HG03558 (cell line): ENCODE data around the gene NPRL2.

Experiments used
- ATAC-seq: cut with Tn5 transposase; IDR thresholded peaks from one replicate; pipeline ENCODE4 v1.9.1; 2021; ENCODE audit warnings: moderate number of reproducible peaks; ENCODE audit not compliant: unreplicated experiment; ENCODE audit errors: extremely low read depth

The NPRL2 gene

DNA sequence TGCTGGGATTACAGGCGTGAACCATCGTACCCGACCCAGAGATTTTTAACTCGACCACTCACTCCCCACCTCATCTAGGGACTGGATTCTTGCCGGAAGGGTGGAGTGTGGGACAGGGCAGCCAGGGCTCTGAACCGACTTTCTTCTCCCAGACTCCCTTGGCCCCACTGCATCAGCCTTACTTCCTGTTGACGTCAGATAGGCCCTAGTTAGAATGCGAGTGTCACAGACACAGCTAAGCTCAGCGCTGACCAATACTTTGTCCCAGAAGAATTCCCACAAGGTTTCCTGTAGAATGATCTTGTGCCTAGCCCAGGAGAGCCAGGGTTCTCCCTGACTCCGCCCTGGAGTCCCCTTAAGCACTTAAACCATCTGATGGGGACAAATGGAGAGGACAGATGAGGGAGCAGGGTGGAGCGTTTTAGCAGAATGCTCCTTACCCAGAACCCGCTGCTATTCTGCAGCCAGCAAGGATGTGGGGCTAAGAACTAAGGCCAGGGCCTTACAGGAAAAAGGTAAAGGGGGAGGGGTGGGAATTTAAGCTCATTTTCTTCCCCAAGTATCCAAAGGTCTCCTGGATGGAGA lies 16.7 kb downstream of the NPRL2 start:
- no peak for ATAC-seq

DNA sequence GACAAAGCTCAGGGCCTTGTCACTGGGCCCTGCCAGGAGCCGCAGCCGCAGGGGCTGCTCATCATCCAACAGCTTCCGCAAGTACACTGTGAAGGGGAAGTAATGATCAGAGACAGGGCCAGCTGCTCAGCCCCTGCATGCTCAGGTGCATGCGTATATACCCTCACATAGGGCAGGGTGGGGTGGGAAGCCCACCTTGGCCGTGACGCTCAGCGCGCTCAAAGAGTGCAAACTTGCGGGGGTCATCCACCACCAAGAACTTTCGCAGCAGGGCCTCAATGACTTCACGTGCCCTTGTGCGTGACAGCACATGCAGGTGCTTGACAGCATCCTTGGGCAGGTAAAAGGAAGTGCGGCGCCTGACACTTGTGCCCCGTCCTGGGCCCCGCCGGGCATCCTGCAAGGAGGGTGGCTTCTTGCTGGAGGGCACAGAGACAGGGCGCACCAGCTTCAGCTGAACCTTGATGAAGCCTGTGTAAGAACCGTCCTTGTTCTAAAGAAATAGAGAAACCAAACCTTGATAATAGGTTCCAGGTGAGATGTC lies 19.1 kb downstream of the NPRL2 start:
- no peak for ATAC-seq

DNA sequence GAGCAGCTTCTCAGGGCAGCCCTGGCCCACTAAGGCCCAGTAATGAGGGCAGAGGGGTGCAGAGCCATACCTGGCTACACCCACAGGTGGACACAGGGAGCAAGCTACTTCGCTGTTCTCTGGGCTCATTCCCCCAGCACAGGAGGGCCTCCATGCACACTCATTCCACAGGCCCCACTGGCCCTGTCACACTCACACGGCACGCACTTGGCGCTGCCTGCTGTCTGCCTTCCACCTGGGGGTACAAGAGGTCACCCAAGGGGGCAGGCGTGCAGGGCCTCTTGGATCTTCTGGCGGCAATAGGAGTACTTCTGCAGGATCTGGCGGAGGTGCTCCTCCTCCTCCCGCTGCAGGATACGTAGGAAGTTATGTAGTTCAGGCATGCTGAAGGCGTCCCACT lies 20.2 kb downstream of the NPRL2 start:
- no peak for ATAC-seq

DNA sequence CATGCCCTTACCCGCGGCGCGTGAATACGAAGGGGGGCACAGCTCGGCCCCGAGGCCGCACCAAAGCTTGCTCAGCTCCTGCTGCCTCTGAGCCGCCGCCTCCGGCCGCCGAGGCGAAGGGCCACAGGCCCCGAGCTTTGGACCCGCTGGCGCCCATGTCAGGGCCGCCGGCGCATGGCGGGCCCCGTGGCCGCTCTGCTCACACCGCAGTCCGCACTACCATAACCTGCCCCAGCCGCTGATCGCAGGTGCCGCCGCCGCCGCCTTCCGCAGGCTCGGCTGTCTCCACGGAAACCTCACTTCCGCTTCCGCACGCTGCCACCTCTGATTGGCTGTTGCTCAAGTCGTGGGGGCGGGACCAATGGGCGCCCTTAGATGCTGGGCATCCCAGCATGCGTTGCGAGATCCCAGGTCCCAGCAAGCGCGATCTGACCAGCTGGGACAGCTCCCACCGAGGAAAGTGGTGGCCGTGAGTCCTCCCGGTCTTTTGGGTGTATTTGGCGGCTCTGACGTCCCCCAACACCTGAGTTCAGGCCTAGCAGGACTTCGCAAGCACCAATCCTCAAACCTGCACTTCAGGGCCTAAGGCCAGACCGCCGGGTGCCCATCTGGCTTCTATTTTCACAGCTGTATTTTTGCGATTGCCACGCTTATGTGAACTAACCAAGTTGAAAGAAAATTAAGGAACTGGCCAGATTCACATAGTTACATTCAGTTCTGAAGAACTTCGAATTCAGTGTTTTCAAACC lies 22.5 kb downstream of the NPRL2 start, which contains the start of gene TUSC2:
TUSC2 (minus strand) TSS at position 281 of the 749 bp plus-strand sequence; CDS start at position 157, 124 bp downstream.
- ATAC-seq: peak; percentile 44

DNA sequence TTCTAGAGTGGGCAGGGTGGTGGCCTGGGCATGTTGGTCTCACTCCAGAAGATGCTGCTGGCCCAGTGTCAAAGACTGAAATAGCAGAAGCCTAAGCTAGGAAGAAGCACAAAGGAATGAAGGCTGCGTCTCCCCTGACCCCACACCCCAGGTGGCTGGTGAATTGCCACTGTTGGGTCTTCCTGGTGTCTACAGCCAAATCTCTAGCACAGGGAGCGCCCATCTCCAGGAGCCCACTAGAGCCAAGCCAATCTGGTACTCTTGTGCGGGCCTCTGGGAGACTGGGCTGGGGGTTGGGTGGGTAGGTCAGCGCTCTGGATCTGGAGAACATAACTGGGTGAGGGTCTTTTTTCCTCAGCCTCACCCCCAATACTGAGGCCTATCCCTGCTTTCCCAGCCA lies 23.4 kb downstream of the NPRL2 start:
- no peak for ATAC-seq

DNA sequence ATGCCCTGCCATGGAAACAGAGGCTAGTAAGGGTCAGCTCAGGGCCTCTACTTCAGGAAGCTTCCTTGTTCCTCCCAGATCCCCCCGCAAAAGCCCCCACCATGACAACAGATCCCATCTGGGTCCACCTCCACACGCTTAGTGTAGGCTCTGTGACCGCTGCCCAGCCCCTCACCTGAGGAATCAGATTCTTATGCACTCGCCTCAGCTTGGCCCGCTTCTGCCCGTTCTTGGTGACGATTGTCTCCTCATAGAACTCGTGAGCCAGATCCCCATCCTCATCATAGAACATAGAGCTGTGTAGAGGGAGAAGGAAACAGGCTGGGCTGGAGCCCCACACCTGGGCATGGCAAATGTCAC lies 24.4 kb downstream of the NPRL2 start:
- ATAC-seq: no peak

DNA sequence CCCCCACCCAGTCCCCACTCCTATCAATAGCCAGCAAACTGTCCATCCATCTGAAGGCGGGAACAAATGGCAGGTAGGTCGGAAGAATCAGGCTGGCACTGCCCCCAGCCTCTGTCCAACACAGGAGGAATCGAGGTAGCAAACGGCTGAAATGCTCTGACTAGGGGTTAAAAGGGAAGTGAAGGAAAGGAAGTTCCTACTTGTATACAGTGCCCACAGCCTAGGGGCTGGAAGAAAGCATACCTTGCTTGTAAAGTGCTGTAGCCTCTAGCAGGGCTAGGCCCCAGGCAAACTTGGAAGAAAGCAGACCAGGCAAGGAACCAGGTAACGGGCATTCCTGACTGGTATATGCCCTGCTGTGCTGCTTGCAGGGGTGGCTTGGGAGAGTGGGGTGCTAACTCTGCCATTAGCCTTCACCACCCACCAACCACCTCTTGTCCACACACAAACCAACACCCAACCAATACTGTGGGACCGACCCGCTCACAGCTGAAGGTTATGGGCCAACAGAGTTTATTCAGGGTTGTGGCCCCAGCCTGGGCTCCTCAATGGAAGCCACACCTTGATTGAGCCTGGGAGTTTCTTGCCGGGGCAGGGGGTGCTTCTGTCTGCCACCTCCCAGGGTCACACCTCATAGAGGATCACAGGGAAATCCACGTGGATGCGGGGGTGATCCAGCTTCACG lies 24.9 kb downstream of the NPRL2 start:
- no peak for ATAC-seq

DNA sequence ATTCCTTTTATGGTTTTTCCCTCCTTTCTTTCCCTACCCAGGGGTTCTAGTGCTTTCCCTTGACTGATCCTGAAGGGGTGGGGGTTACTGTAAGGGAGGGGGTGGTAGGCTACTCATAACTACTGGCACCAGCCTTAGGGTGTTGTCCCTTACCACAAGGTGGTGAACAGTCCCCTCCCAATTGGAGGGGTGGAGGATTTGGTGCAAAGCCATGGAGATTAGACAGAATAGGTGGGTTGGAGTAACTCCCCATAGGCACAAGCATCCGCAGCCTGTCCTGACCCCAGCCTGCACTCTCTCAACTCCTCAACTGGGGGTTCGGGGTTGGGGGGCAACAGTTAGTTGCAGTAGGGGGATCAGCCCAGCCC lies 25.5 kb downstream of the NPRL2 start:
- ATAC-seq: no peak

DNA sequence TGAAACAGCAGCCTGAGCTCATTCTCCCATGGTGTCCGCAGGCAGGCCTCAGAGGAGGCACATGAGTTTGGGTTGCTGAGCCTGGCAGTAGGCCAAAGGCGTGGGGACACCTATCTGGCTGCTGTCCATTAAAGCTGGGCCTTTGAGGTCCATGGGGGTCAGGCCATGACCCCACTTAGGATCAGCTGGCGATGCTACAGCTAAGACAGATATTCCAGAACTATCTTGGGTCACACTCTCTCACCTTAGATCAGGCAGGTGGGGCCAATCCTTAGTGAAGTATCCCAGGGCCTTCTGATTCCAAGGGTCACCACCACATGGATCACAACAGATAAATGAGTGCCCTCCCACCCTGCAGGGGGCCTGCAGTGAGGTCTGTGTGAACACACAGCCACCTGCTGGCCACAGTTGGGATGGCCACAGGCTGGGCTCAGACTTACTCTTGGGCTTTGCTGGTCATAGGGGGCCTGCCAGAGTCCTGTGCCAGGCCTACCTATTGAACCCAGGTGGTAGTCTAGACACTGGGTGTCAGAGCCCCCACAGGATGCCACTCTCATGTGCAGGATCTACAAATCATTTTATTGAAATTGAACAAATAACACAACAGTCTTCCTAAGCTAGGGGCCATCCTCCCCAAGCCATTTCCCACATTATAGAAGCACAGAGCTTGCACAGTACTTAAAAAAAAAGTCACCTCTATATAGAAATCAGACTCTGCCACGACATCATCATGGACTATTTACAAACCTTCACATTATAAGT lies 26.0 kb downstream of the NPRL2 start:
- ATAC-seq: no peak

DNA sequence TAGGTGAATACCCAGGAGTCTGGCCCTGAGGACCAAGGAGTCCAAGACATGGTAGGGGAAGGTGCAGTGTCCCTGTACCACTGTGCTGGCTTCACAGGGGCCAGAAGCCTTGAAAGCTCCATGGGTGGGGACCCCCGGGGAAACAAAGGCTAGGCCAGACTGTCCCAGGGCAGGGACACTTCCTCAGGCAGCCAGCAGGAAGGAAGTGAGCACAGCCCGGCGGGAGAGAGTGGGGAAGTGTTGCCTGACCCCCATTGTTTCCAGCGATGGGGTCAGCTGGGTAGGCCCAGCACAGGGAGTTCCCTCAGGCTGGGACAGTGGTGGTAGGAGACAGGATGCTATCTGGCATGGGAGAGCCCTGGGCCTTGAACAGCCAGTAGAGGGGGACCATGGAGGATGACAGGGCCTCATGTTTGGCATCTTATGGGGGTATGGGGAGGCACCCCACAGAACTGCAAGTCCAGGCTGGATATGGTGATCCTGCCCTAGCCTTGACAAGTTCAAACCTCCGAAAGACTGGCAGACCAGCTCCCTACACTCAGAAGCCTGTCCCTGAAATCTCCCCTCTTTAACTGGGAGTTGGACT lies 26.9 kb downstream of the NPRL2 start:
- ATAC-seq: no peak

DNA sequence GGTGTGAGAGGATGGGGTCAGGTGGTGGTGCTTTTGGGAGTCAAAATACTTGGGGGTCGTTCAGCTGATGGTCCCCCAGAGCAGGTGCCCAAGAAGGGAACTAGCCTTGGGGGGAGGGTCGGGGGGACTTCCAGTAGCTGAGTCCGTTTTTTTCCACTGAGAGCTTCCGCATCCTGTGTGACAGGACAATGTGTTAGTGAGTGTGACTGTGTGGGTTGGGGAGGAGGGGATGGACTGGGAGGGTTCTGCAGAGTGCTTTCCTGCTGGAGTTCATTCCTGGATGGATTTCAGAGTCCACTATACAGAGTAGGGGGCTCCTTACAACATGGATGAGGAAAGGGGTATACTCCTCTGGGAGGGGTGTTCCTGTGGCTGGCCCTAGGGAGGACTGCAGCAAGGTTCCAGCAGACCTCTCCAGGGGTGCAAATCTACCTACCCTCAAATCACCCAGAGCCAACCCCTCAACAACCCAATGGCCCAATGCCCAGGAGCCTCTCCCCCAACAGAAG lies 27.4 kb downstream of the NPRL2 start:
- ATAC-seq: no peak

DNA sequence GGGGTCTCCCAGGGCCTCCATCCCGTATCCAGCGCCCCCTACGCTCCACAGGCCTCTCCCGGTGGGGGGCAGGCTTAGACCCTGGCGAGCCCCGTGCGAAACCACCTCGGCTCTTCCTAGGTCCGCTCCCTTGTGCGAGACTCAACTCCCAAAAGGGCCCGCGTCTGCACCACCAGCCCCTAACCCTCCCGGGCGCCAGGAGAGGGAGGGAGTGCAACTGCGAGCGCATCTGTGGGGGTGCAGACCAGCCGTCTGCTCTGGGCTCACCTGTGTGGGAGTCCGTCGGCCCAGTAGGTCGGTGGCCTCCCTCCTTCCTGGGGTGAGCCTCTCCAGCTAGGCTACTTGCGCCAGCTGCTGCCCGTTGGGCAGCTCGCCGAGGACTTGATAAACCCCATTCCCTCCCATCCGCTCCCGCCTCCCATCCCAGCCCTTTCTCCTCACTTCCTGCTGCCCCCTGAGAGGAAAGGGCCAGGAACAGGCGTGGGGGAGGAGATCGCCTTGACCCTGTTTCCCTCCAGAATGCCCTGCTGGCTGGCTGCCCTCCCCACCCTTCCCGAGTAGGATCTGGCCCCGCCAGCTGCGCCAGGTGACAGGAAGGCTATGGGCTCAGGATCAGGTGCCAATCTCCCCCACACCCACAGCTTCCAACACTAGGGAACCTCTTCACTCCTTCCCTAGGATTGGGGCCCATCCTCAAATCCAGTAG lies 28.0 kb downstream of the NPRL2 start, which contains the start of gene HYAL2:
HYAL2 (minus strand) TSS at position 360 of the 706 bp plus-strand sequence. CDS start 2,256 bp downstream, outside the sequence.
- ATAC-seq: no peak

DNA sequence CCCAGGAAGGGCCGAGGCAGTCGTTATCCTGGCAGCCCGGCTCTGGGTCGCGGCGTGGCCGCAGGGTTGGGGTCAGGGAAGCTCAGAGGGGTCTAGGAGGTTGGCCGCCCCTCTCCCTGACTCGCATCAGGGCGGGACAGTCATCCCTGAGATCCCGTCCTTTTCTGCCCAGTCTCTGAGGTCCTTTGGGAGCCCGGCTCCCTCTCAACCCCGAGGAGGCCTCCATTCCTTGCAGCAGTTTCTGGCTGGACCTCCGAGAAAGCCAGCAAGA lies 28.5 kb downstream of the NPRL2 start:
- no peak for ATAC-seq

DNA sequence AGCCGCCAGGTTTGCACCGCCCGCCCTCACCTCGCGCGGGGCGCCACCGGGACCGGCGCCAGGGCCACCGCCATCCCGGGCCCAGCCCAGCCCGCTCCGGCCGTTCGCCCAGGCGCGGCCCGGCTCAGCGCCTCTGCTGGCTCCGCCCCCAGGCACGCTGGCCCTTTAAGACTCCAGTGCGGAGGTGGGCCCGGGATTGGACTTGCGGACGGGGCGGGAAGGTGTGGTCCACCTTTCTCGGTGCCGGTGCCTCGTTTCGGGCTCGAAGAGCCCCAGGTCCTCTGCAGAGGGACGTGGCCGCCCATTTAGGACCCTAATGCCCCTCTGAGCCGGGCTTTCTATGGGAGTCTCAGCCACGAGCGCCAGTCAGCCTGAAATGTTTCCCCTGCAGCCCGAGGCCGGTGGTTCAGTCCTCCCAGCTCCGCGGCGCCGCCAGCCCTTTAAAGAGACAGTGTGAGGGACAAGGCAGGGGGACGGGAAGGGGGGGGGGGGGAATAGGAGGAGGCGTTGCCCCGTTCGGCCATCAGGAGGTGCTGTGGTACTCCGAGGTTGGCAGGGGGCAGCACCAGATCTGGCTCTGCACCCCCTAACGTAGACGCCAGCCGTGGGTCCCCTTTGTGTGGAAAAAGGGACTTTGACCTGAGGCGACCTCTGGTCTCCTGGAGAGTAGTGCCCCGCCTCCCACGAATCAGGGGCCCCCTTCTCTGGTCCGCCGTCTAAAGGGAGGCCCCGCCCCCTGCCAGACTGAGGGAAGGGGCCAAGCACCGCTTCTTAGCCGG lies 29.1 kb downstream of the NPRL2 start:
- ATAC-seq: peak; percentile 33

DNA sequence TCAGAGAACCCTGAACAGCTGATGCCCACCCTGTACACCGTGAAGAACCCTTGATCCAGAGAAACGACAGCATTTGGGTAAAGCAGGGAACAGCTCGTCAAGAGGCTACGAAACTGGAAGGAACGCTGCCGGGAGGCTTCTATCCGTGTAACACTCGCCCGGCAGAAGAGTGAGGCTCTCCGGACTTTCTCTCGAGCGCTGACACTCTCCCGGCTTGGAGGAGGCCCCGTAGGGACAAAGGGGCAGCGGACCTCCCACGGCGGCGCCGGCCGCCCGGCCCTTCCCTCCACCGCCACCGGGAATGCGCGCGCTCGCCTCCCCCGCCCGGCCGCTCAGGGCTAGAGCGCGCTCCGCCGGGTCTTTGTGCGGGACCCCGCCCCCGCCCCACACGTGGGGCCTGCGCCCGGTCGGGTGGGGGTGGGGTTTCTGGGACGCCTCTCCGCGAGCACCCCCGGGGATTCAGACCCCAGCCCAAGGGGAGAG lies 29.7 kb downstream of the NPRL2 start:
- peak; percentile 21 for ATAC-seq

DNA sequence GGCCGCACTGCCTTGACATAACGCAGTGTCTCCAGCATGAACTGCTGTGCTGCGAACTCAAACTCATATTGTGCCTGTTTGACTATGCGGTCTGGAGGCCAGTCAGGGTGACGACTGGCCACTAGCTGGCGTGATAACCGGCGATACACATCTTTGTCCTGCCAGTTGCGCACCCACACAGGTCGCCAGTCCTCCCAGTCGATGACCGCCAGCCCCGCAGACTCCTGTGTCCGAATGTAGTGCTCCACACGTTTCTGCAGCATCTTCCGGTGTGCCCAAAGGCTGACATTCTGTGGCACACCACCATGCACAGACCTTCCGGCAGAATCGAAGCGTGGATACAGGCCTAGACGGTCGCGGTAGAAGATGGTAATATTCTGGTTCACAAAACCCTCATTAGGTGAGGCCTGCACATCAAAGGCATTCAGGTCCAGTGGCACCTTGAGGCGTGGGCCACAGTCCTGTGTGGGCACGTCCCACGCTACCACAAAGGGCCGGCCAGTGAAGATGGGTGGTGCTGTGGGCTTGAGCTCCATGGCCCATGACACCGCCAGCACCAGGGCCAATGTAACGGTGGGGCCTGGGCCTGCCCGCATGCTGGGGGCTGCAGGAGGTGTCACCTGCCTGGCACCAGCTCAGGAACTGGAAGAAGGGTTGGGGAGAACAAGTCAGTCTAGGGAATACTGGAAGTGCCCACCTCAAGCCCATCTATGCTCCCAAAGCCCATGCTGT lies 30.5 kb downstream of the NPRL2 start:
- ATAC-seq: no peak

DNA sequence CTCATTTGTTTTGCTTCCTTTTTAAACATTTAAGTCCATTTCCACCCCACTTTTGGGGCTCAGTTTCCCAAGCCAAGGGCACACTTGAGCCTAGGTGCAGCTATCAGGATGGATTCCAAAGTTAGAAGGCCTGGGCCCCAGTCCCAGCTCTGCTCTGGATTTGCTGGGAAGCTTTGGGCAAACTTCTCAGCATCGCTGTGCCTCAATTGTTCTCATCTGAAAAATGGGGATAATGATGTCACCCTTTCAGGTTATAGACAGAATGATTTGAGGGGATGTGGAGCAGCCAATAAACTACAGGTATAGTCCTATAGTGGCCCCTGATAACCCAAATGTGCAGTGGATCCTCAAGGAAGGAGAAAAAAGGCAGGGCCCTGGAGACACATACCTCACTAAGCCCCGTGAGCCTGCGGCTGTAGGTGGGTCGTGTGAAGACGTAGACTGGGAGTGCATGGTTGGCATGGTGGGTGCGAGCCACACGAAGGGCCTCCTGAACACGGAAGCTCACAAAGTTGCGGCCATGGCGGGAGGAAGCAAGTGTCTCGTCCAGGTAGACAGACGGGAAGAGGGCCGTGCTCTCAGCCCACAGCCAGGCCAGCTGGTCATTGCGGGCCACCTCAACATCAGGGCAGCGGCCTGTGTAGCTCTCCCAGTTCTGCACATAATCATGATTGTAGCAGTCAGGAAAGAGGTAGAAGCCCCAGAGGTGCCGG lies 31.2 kb downstream of the NPRL2 start:
- no peak for ATAC-seq
